ENCODE measurements around the gene KCNN4.
A peak's percentile ranks its signal among the peaks of the same experiment; 100 is the strongest.
"Not testable (repeated sequence)": the region's sequence is repeated elsewhere in the genome, so short reads cannot be mapped to it uniquely, and the experiment has no call there.

KCNN4 gene

DNA sequence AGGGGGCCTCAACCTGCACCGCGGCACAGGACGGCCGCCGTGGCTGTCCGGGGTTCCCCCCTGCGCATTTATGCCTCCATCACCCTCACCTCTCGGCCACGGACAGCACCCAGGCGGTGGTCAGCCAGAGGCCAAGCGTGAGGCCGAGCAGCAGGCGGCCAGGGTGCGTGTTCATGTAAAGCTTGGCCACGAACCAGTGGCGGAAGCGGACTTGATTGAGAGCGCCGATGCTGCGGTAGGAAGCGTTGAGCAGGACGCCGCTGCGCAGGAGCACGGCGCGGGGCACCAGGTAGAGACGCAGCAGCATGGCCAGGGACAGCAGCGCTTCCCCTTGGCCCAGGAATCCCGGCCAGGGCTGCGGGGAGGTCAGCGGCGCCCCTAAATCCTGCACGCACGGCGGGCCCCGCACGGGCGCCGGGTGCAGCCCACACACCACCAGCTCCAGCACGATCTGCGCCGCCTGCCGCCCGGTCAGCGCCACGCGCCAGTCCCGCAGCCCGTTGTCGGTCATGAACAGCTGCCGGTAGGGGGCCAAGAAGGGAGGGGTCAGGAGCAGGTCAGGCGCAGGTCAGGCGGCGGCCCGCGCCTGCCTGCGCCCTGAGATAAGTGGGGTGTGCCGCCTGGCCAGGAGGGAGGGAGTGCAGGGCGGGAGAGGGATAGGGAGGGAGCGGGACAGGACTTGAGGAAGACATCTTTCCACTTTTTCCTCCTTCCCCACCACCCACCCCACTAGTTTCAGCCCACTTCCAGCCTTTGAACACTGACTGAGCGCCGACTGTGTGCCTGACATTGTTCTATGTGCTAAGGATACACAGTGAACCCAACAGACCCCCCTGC, 6.5 kb downstream of the KCNN4 start:
- DNase-seq (ENCODE audit: low read depth in 2 of 2) = no peak

- DNase-seq (ENCODE audit: low read depth in 2 of 2) = no peak
Observed at GRCh38 chr19:43773725-43774102, 7.1 kb downstream of the KCNN4 start.

DNA sequence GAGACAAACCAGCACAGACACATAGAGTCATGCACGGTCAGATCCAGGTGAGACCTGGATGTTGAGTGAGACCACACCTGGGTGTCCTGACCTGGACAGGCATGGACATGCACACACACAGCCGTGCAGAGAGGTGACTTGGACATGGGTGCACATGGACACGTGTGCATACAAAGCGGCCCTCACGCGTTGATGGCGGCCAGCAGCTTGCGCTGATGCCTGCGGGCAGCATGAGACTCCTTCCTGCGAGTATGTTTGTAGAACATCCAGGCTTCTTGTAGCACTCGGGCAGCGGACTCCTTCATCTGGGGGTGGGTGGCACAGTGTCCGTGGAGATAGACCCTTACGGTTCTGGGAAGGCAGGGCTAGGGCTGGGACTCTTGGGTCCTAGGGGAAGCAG, 11.5 kb downstream of the KCNN4 start:
- DNase-seq (ENCODE audit: low read depth in 2 of 2) = no peak

DNA sequence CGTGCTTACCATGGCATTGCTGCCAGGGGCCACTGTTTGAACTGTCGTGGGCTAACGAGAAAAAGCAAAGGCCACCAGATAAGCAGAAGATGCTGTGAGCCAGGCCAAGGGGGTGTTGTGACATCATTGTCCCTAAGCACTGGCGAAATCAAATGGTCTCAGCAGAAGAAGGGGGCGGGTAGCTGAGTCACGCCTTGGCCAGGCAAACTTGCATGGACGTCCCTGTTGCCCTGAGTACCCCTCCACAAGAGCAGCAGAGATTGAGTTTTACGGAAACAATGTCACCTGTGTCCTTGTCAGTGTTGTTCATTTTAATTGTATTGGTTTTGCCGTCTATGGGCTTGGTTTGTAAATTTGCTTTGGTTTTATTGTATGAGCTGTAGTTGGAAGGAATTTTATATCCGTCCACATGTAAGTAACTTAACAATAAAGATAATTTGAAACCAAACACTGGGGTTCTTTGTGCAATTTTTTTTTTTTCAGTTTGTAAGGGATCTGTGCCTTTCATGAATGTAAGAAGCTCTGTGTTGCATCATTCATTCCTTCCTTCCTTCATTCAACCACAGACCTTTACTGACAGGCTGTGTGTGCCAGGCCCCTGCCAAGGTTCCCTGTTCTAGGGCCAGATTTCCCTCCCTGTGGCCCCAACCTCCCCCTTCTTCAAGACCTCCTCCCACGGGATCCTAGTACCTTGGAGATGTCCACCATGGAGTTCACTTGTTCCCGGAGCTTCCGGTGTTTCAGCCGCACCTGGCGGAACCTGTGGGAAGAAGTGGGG, 12.3 kb downstream of the KCNN4 start:
- no peak for DNase-seq (ENCODE audit: low read depth in 2 of 2)

DNA sequence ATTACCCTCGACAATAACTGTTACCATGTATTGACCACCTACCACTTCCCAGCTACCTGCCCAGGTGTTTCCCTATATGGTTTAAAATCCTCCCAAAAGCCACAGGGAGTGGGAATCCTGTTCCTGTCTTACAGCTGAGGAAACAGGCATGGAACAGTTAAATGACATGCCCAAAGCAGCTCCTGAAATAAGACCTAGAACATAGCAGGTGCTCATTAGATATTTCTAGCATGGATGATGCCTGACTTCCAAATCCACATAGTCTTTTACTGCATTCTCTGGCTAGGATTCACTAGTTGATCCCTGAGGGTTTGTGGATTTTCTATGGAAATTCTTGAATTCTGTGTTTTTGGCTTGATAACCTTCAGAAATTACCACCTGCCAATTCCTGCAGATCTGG, 13.0 kb downstream of the KCNN4 start:
- no peak for DNase-seq (ENCODE audit: low read depth in 2 of 2)

GRCh38 chr19:43767316-43767715, 13.5 kb downstream of the KCNN4 start:
- no peak for DNase-seq (ENCODE audit: low read depth in 2 of 2)

GRCh38 chr19:43766755-43767043, 14.1 kb downstream of the KCNN4 start:
- DNase-seq (ENCODE audit: low read depth in 2 of 2) = no peak

GRCh38 chr19:43765109-43765876, 15.5 kb downstream of the KCNN4 start:
- DNase-seq (ENCODE audit: low read depth in 2 of 2) = no peak

- not testable (repeated sequence) for DNase-seq (ENCODE audit: low read depth in 2 of 2)
Observed at GRCh38 chr19:43764684-43765083, 16.1 kb downstream of the KCNN4 start.

DNA sequence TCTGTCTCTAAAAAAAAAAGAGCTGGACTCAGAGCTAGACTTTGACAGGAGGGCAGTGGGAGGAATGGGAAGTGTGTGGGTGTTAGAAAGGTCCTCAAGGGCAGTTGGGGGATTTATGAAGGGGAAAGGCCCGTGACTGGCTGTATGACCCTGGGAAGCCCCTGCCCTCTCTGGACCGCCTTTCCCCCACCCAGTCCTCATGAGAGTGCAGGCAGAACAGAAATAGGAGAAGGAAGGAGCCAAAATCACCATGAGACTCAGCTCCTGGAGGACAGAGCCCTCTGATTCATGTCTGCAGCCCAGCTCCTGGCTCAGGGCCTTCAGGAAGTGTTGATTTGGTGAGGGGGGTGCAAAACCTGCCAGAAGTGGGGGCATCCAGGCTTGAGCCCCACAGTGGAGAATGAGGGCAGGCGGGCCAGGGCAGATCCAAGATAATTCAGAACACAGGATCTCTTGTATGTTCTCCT, 17.3 kb downstream of the KCNN4 start:
- DNase-seq (ENCODE audit: low read depth in 2 of 2) = no peak

GRCh38 chr19:43762814-43763213, 18.0 kb downstream of the KCNN4 start:
- DNase-seq (ENCODE audit: low read depth in 2 of 2) = no peak

DNA sequence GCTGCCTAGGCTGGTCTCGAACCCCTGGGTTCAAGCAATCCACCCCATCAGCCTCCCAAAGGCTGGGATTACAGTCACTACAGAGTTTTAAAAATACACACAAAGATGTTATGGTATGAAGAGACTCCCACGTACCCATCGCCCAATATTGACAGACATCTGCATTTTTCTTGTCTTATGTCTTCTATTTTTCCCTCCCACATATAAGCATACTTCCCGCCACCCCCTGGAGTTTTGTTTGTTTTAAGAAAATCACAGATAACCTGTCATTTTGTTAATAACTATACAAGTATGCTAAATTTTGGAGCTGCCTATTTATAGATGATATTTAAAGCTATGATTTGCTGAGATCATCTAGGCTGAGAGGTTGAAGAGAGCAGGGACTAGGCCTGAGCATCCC, 19.8 kb downstream of the KCNN4 start:
- no peak for DNase-seq (ENCODE audit: low read depth in 2 of 2)

- no peak for DNase-seq (ENCODE audit: low read depth in 2 of 2)
Observed at GRCh38 chr19:43759515-43759914, 21.3 kb downstream of the KCNN4 start.

GRCh38 chr19:43755256-43755801, 25.4 kb downstream of the KCNN4 start:
- peak; percentile 56 to 58 for DNase-seq (ENCODE audit: low read depth in 2 of 2)

DNA sequence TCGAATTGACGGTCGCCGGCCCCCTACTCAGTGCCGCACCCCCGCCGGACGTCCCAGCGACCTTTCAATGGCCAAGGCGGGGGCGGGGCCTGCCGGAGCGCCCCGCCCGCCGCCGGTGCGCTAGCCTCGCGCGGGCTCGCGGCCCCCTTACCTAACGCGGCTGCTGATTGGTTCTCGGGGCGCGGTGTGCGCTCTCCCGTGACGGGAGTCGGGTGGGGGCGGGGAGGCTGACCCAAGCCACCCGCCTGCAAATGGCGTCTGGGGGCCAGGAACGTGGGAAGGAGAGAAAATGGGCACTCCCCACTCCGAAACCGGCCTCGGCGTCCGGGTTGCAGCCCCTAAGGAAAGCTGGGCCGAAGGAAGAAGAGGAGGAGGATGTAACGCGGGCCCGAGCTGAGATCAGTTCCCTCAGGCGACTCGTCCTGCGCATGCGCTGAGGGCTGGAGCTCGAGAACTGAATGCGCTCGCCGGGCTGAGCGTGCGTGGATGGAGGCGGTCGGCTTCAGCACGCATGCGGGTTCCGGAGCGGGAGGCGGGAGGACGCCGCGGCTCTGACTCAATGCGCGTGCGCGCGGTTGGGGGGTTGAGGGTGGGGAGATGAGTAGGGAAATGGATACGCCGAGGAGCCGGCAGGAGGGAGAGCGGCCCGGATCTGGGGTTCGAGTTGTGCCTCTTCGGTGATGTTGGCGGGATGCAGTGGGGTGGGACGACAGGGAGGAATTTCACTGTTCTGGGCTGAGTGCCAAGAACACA, 26.1 kb downstream of the KCNN4 start, which contains the start of gene SMG9:
Gene SMG9, minus strand, starts transcription at position 460 of the 753 bp plus-strand sequence. CDS start 4,221 bp downstream, outside the sequence.
- DNase-seq (ENCODE audit: low read depth in 2 of 2) = peak; percentile 97 to 98

DNA sequence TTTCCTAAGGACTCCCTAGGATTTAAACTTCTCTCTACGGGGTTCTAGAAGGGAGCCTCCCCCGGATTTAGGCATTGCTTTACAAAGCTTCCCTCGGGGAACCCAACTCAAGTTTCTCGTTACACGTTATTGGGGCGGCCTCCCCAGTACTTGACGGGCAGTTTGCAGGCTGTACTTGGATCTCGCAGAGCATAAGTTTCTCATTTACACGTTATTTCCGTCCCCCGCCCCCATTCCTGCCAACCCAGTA, 26.6 kb downstream of the KCNN4 start:
- no peak for DNase-seq (ENCODE audit: low read depth in 2 of 2)

- no peak for DNase-seq (ENCODE audit: low read depth in 2 of 2)
Observed at GRCh38 chr19:43752287-43752875, 28.4 kb downstream of the KCNN4 start.

DNA sequence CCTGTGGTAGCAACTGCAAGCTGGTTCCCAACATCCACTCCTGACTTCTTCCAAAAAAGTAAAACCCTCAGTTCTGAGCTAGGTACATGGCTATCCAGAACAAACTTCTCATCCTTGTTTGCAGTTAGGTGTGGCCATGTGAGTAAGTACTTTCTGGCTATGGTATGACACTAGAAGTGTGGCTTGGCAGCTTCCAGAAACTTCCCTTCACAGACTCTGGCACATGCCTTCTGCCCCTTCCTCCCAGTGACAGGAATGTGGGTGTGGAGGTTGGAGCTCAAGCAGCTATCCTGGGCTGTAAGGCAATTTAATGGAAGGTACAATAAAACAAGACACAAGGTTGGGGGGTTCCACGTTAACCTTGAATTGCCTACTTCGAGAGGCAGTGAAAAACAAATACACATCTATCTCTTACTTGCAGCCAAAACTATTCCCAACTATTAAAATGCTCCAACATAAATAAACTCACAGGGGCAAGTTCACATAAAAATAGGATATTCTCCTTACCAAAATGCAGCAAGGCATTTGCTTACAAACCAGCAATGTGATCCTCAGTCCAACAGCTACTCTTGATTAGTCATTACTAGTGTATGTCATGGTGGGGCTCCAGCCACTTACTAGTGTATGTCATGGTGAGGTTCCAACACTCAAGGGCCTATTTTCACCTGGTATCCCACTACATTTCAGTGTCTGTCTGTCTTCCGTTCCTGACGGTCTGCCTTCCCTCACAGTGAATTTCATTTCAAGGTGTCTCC, 29.1 kb downstream of the KCNN4 start:
- DNase-seq (ENCODE audit: low read depth in 2 of 2) = no peak

GRCh38 chr19:43749898-43750297, 30.9 kb downstream of the KCNN4 start:
- no peak for DNase-seq (ENCODE audit: low read depth in 2 of 2)

DNA sequence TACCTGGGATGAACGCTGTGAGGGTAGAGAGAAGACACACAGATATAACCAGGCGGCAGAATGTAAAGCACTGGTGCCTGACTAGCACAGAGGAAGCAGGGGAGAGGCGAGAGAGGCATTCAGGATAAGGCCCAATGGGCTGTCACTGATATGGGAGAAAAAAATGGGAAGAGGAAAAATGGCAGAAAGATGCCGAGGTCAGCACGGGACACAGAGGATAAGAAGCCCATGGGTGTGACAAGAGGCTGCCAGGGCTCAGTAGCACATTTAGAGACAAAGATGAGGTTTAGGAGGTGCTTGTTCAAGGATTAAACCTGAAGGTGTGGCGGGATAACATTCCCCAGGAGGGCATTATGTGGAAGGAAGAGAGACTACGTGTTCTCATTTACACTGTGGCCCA, 31.6 kb downstream of the KCNN4 start:
- DNase-seq (ENCODE audit: low read depth in 2 of 2) = no peak

Data from stimulated activated CD8-positive, alpha-beta memory T cell treated with anti-CD3 and anti-CD28 coated beads, Interleukin-7, amount 100 ng/mL, for 1 hour (primary cell).